ENCODE data around the gene SLC23A2.

The SLC23A2 gene

DNA sequence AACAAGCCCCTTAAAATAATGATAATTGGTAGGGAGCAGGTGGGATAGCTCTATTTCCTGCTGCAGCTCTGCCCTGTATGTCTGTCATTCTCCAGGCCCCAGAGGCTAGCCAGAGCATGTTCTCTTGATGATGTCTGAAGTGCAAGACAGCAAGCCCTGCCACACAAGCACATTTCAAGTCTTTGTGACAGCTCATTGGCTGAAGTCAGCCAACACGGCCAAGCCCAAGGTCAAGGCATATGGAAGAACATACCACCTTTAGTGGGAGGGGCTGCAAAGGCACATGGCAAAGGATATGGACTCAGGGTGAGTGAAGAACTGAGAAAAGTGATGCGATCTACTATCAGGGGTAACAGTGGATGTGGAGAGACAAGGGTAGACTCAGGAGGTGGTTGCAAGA is 163.6 kb downstream of the SLC23A2 start:
- no peak for FAIRE-seq

- no peak for FAIRE-seq
These were observed 164.4 kb downstream of the SLC23A2 start for GRCh38 chr20:4836935-4837334.

GRCh38 chr20:4836473-4836872 is 164.8 kb downstream of the SLC23A2 start:
- FAIRE-seq: no peak

GRCh38 chr20:4835244-4836177 is 165.8 kb downstream of the SLC23A2 start:
- FAIRE-seq: no peak

GRCh38 chr20:4833074-4833728 is 168.1 kb downstream of the SLC23A2 start:
- FAIRE-seq: no peak

DNA sequence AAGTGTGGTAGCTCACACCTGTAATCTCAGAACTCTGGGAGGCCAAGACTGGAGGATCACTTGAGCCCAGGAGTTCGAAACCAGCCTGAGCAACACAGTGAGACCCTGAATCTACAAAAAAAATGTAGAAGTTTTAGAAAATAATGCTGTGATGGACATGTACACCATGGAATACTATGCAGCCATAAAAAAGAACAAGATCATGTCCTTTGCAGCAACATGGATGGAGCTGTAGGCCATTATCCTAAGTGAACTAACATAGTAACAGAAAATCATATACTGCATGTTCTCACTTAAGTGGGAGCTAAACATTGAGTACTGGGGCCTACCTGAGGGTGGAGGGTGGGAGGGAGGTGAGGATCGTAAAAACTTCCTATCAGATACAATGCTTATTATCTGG is 168.8 kb downstream of the SLC23A2 start:
- no peak for FAIRE-seq

DNA sequence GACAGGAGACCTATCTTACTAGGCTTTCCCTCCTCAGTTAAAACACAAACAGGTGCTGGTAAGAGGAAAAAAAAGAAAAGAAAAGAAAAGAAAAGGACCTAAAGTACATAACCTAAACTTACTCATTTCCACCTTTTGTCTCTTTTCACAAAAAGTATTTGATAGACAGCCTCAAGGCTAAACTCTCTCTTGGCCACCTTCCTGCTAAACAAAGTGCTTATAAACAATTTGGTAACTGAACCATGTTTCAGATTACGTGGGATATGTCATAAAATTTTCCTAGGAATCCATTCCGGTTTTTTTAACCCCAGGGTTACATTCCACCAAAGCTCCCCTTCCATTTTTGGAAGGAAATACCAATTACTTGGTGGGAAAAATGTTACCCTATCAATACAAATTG is 170.6 kb downstream of the SLC23A2 start:
- no peak for FAIRE-seq

GRCh38 chr20:4830259-4830658 is 171.1 kb downstream of the SLC23A2 start:
- no peak for FAIRE-seq

- FAIRE-seq: no peak
These were observed 171.6 kb downstream of the SLC23A2 start for GRCh38 chr20:4829514-4830215.

- no peak for FAIRE-seq
These were observed 172.3 kb downstream of the SLC23A2 start for GRCh38 chr20:4828830-4829513.

DNA sequence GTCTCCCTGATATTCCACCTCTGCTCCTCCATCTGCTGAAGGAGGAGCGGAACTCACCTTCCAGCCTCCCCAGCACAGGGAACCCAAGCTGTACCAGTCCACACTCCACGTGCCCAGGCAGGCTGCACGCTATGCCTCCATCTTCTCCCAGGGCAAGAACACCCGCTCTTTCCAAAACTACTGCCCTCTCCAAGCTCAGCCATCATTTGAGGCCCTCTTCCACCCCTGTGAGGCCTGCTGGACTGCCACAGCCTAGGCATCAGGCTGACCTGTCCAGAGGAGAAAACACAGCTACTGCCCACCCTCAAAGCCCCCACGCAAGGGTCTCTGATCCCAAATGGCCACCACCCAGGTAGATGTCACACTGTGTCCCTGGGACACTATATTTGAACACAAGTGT is 179.7 kb downstream of the SLC23A2 start:
- no peak for FAIRE-seq

GRCh38 chr20:4820806-4821518 is 180.3 kb downstream of the SLC23A2 start:
- FAIRE-seq: no peak

GRCh38 chr20:4819901-4820300 is 181.4 kb downstream of the SLC23A2 start:
- FAIRE-seq: no peak

DNA sequence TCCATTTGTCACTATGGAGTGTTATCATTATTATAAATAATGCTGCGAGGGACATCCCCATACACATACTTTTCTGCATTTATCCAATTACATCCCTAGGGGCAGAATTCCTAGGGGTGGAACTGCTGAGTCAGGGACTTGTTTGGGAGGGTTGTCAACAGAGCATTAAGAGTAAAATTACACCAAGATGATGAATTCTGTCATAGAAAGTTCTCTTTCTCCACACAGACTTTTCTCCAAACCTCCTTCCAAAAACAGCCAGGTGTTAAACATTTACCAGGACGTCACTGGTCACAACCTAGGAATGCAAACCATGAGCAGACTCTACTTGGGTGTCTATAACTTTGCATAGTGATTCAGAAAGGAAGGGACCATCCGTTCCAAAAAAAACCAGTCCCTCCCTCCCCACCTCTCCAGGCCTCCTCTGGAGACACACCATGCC is 184.1 kb downstream of the SLC23A2 start:
- no peak for FAIRE-seq

DNA sequence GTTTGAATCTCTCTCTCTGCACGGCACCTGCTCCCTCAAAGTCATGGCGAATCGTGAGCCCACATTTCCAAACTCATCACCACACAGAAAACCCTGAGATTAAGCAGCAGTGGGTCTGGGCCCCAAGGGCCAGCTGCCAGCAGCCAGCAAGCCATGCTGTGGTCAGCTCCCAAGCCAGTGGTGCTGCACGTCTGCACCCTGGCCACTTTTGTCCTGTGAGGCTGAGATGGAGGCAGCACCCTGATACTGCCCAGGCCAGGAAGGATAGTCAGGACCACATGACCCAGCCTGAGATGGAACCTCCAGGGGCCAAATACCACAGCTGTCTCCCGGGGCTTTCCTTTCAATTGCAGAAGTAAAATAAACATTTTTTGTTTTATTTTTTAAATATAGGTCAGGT is 185.7 kb downstream of the SLC23A2 start:
- FAIRE-seq: no peak

- no peak for FAIRE-seq
These were observed 186.5 kb downstream of the SLC23A2 start for GRCh38 chr20:4814696-4815252.

GRCh38 chr20:4813863-4814695 is 187.2 kb downstream of the SLC23A2 start:
- no peak for FAIRE-seq

DNA sequence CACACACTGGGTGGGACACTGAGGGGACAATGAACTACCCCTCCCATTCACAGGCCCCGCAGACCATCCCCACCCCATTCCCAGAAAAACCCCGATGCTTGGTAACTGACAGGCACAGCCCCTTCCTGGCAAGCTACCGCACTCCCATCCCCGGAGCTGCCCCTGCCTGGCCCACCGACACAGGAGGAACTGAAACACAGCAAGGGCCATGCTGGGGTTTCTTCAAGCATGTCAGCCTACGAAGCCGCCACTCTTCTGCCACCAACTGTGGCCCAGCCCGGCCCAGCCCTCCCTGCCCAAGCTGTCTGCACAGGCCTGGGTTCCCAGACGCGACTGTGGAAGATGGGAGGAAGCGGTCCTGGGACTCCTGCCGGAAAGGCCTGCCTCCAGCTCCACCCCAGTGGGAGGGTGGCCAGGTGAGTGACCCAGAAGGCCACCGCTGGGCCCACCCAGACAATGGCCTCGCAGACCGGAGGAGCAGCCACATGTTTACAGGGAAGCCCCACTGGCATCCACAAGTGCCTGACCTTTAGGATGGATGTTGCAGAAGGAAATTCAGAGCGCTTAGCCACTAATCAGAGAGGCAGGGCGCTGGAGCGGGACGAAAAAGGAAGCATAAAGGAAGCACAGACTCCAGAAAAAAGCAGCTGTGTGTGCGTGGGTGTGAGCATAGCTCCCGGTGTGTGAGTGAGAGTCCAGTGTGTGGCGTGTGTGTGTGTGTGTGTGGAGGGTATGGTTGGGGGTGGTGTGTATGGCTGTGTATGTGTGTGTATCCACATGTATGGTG is 188.0 kb downstream of the SLC23A2 start:
- no peak for FAIRE-seq

DNA sequence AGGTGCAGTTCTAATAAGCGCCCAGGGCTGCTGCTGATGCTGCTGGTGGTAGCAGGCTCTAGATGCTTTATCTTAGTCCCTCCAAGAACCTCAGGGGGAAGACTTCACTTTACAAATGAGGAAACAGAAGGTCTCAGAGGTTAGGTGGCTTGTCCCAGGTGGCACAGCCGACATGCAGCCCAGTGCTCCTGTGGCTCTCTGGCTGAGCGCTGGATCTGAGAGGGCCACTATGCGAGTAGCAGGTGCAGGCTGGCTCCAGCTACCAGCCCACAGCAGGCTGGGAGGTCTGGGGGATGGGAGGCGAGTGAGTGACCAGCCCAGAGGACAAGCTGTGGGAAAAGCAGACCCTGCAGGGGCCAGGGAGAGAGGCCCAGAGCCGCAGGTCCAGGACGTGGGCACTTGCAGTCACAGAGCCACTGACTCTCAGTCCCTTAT is 188.7 kb downstream of the SLC23A2 start:
- no peak for FAIRE-seq

GRCh38 chr20:4812216-4812615 is 189.1 kb downstream of the SLC23A2 start:
- no peak for FAIRE-seq

All from G401.6 (cell line).